UCSD-AML1 (cell line): ENCODE results near the gene SPECC1L.
"Not testable (repeated sequence)": the region's sequence is repeated elsewhere in the genome, so short reads cannot be mapped to it uniquely, and the experiment has no call there.

Experiments used
- DNase-seq: peaks from one replicate; lab custom pipeline; 2025; ENCODE audit not compliant: unreplicated experiment; lab: John Stamatoyannopoulos, UW

SPECC1L gene

DNA sequence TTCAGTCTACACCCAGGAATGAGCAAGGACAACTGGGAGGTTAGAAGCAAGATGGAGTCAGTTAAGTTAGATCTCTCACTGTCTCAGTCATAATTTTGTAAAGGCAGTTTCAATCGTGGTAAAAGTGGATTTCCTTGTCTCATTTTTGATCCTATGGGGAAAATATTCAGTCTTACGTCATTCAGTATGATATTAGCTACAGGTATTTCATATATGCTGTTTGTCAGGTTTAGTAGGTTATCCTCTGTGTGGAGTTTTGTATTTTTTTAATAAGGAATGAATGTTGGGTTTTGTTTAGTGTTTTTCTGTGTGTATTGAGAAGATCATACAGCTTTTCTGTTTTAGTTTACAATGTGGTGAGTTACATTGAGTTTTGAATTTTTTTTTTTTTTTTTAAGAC is 11.8 kb downstream of the SPECC1L start:
- DNase-seq: no peak

- DNase-seq: no peak
Observed at GRCh38 chr22:24284747-24285203, 14.1 kb downstream of the SPECC1L start.

DNA sequence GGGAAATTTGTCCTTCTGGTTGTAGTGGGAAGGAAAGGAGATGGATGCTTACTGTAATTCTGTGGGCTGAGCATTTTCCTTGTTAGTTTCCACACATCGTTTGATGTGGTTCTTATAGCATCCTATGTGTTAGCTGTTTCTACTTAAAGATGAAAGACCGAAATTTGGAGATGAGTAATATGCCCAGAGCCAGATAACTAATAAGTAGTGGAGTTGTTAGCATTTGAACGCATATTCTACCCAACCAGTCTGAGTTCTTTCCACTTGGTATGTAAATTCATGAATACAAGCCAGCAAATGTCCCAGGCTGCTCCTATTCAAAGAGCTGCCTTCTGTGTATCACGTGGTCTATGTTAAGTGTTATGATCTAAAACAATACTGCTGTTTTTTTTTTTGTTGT is 14.6 kb downstream of the SPECC1L start:
- no peak for DNase-seq

DNA sequence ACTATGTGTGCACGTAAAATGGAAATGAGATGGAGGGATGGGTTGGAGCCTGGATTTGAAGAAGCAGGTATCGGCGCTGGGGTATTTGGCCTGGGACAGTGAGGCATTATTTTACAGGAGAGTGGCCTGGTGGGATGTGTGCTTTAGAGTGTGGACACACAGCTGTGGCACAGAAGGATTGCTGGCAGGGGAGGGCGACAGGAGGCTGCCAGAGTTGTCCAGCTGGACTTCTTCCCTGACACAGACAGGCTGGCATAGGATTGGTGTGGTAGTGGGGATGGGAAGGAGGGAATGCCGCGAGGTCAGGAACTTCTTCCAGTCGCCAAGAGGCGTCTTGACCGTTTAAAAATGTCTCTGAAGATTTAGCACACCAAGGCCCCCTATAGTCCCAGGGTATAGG is 16.6 kb downstream of the SPECC1L start:
- DNase-seq: not testable (repeated sequence)

- not testable (repeated sequence) for DNase-seq
Observed at GRCh38 chr22:24287801-24288200, 17.2 kb downstream of the SPECC1L start.

DNA sequence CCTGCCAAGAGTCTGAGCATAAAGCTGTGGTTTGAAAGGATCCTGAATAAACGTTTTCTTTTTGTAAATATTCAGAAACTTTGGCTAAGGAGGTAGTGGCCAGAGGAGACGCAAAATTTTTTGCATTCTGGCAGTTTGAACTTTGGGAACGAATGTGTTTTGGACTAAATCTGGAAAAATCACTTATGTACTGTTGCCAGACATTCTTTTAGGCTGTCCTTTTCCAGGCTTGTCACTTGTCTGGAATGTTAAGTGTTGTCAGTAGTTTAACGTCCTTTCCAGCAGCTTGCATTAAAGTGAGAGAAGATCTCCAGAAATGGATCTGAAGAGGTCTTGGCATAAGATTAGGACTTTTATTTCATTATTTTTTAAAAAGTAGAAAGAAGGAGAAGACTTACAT is 18.5 kb downstream of the SPECC1L start:
- no peak for DNase-seq

- DNase-seq: no peak
Observed at GRCh38 chr22:24289741-24290163, 19.1 kb downstream of the SPECC1L start.

- DNase-seq: no peak
Observed at GRCh38 chr22:24290459-24290858, 19.8 kb downstream of the SPECC1L start.

- no peak for DNase-seq
Observed at GRCh38 chr22:24291515-24292201, 21.0 kb downstream of the SPECC1L start.

GRCh38 chr22:24292202-24292830 is 21.7 kb downstream of the SPECC1L start:
- not testable (repeated sequence) for DNase-seq

DNA sequence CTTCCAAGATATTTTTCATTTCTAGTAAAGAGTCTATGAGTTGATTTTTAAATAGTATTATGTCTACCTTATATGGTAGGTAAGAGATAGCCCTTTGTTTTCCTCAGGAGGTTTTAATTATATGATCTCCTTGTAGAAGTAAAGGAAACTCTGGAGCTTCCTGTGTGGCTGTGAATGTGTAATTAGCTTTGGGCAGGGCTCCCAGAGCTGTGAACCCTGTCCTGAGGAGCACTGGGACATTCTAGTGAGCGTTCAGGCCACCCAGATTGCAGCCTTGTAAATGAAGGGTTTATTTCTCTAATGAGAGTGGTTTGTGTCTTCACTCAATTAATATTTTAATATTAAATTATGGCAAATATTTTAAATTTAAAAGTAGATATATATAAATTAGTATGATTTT is 24.3 kb downstream of the SPECC1L start:
- not testable (repeated sequence) for DNase-seq

GRCh38 chr22:24298497-24299155 is 28.0 kb downstream of the SPECC1L start:
- DNase-seq: not testable (repeated sequence)

- not testable (repeated sequence) for DNase-seq
Observed at GRCh38 chr22:24300522-24300921, 29.9 kb downstream of the SPECC1L start.

- no peak for DNase-seq
Observed at GRCh38 chr22:24302591-24302990, 32.0 kb downstream of the SPECC1L start.

DNA sequence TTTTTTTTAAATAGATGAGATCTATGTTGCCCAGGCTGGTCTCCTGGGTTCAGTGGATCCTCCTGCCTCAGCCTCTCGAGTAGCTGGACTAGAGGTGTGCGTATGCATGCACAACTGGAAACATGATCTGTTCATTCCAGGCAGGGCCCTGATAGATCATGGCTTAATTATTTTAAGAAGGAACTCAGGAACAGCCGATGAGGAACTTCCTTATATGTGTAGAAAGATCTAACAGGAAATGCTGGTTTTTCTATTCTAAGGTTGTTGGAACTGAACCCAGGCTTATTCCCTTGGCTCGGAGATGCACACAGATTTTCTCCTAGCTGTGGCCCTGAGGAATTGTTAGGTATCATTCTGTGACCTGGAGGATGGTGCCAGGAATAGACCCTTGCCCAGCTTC is 32.4 kb downstream of the SPECC1L start:
- DNase-seq: peak; percentile 19

- DNase-seq: no peak
Observed at GRCh38 chr22:24304062-24304675, 33.5 kb downstream of the SPECC1L start.

DNA sequence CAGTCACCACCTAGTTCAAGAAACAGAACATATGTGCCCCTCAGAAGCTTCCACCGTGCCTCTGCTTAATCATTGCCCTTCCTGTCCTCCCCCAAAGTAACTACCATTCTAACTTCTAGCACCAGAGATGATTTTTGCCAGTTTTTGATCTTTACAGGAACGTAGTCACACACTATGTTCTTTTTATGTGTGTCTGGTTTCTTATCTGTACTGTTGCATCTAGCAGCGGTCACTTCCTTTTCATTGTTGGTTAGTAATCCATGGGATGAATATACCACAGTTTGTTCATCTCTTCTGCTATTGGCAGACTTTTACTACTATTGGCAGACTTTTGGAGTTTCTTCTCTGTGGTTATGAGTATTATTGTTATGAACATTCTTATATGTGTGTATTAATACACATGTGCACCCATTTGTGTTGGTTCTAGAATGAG is 34.6 kb downstream of the SPECC1L start:
- DNase-seq: no peak

- DNase-seq: no peak
Observed at GRCh38 chr22:24310969-24311368, 40.3 kb downstream of the SPECC1L start.

- no peak for DNase-seq
Observed at GRCh38 chr22:24315367-24315966, 44.8 kb downstream of the SPECC1L start.

- not testable (repeated sequence) for DNase-seq
Observed at GRCh38 chr22:24316264-24316663, 45.6 kb downstream of the SPECC1L start.

DNA sequence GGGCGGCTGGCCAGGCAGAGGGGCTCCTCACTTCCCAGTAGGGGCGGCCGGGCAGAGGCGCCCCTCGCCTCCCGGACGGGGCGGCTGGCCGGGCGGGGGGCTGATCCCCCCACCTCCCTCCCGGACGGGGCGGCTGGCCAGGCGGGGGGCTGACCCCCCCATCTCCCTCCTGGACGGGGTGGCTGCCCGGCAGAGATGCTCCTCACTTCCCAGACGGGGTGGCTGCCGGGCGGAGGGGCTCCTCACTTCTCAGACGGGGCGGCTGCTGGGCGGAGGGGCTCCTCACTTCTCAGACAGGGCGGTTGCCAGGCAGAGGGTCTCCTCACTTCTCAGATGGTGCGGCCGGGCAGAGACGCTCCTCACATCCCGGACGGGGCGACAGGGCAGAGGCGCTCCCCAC is 46.9 kb downstream of the SPECC1L start:
- DNase-seq: not testable (repeated sequence)
